ENCODE data around the gene COA3. TPM values are rescaled to one million over a fixed set of nuclear protein-coding genes. Genes with fewer than 3 reads are reported as not detected.

The COA3 gene
- total and polyA plus RNA-seq, 12 donors: 56.1 to 142 (median 75.4) TPM

GRCh38 chr17:42806249-42806648 is 7.7 kb upstream of the COA3 start:
- 95 to 97% methylated on average over 1 of the region's 1 CpG for WGBS, 2 donors
- intact Hi-C loops (cut with DNase I): loop anchor here in 1 of 10 donors (2.0 kb wide), 1 partner anchor 43 kb away; no protein-coding TSS in a partner anchor
- Histone ChIP-seq H3K36me3 (peaks cover 0 to 35% (median 14%) of the 10 kb centered on the region in 9 donors), H3K4me3 (no peak overlapping the region), H3K27me3 (no peaks in the 10 kb centered on the region), H3K4me1 (no peaks in the 10 kb centered on the region), H3K9me3 (no peaks in the 10 kb centered on the region), H3K27ac (no peak overlapping the region)
- DNase-seq (no peak), ATAC-seq (no peak)
- no peak for TF ChIP-seq CTCF (IDR thresholded peaks at IDR 0.05)

GRCh38 chr17:42804918-42805367 is 6.4 kb upstream of the COA3 start:
- DNase-seq (no peak), ATAC-seq (no peak)
- peaks cover 0 to 22% (median under 1%) of the 10 kb centered on the region in 9 donors for H3K36me3 ChIP-seq
- no peak for TF ChIP-seq CTCF (IDR thresholded peaks at IDR 0.05)
- H3K9me3 ChIP-seq: no peaks in the 10 kb centered on the region
- intact Hi-C loops (cut with DNase I): no loop called here
- H3K27me3 ChIP-seq: no peaks in the 10 kb centered on the region
- 93 to 97% methylated on average over 1 of the region's 1 CpG for WGBS, 2 donors
- H3K4me1 ChIP-seq: no peaks in the 10 kb centered on the region
- no peak overlapping the region for H3K4me3 ChIP-seq
- no peak overlapping the region for H3K27ac ChIP-seq

- H3K4me3 ChIP-seq: no peak overlapping the region
- H3K36me3 ChIP-seq: peaks cover 0 to 5% (median 0%) of the 10 kb centered on the region in 9 donors
- WGBS, 2 donors: 57 to 60% methylated on average over 2 of the region's 2 CpGs
- intact Hi-C loops (cut with DNase I): no loop called here
- no peaks in the 10 kb centered on the region for H3K9me3 ChIP-seq
- H3K27me3 ChIP-seq: no peaks in the 10 kb centered on the region
- no peak for ATAC-seq
- H3K4me1 ChIP-seq: peaks cover 0 to 7% (median 4%) of the 10 kb centered on the region in 9 donors
- no peak for TF ChIP-seq CTCF (IDR thresholded peaks at IDR 0.05)
- no peak for DNase-seq
- no peak overlapping the region for H3K27ac ChIP-seq
Observed at GRCh38 chr17:42803074-42803883, 4.8 kb upstream of the COA3 start.

GRCh38 chr17:42798011-42798382 is 507 bp downstream of the COA3 start:
- no peaks in the 10 kb centered on the region for H3K9me3 ChIP-seq
- DNase-seq (no peak), ATAC-seq (no peak)
- H3K27ac ChIP-seq: peak overlapping the region; percentile 40 to 91 (median 78)
- H3K36me3 ChIP-seq: peaks cover 0 to 19% (median 4%) of the 10 kb centered on the region in 9 donors
- peaks cover 0 to 23% (median 17%) of the 10 kb centered on the region in 9 donors for H3K4me1 ChIP-seq
- peak overlapping the region; percentile 68 to 96 (median 88) for H3K4me3 ChIP-seq
- no peaks in the 10 kb centered on the region for H3K27me3 ChIP-seq
- no peak for TF ChIP-seq CTCF (IDR thresholded peaks at IDR 0.05)
- intact Hi-C loops (cut with DNase I): loop anchor here in 1 of 10 donors (10.0 kb wide), 1 partner anchor 193 kb away; the partner anchor contains the start of genes RETREG3 and TUBG1
- 22 to 23% methylated on average over 10 of the region's 10 CpGs for WGBS, 2 donors

All from heart right ventricle (tissue), 16 donors.